ENCODE data around the gene RGPD6.
"Not testable (repeated sequence)": the region's sequence is repeated elsewhere in the genome, so short reads cannot be mapped to it uniquely, and the experiment has no call there.

Gene RGPD6

GRCh38 chr2:110576763-110577416 is at the start of gene RGPD6:
Gene RGPD6, minus strand, starts transcription at chr2:110577222. Its CDS starts 198 bp downstream, at chr2:110577024.
- DNase-seq = not testable (repeated sequence)

- DNase-seq = not testable (repeated sequence)
These were observed 42.4 kb upstream of the RGPD6 start for GRCh38 chr2:110619326-110619939.

- not testable (repeated sequence) for DNase-seq
These were observed 36.9 kb upstream of the RGPD6 start for GRCh38 chr2:110613927-110614326.

GRCh38 chr2:110610613-110611250 is 33.7 kb upstream of the RGPD6 start:
- DNase-seq = not testable (repeated sequence)

GRCh38 chr2:110609843-110610612 is 33.0 kb upstream of the RGPD6 start:
- not testable (repeated sequence) for DNase-seq

GRCh38 chr2:110608788-110609502 is 31.9 kb upstream of the RGPD6 start:
- not testable (repeated sequence) for DNase-seq

GRCh38 chr2:110605057-110605456 is 28.0 kb upstream of the RGPD6 start:
- not testable (repeated sequence) for DNase-seq

- not testable (repeated sequence) for DNase-seq
These were observed 27.0 kb upstream of the RGPD6 start for GRCh38 chr2:110603917-110604591.

- DNase-seq = not testable (repeated sequence)
These were observed 25.1 kb upstream of the RGPD6 start for GRCh38 chr2:110602139-110602538.

GRCh38 chr2:110591973-110592372 is 15.0 kb upstream of the RGPD6 start:
- not testable (repeated sequence) for DNase-seq

- not testable (repeated sequence) for DNase-seq
These were observed 12.8 kb upstream of the RGPD6 start for GRCh38 chr2:110589677-110590330.

- DNase-seq = not testable (repeated sequence)
These were observed 11.5 kb upstream of the RGPD6 start for GRCh38 chr2:110588520-110588919.

GRCh38 chr2:110579216-110579965 is 2.4 kb upstream of the RGPD6 start:
- DNase-seq = not testable (repeated sequence)

GRCh38 chr2:110578429-110578828 is 1.4 kb upstream of the RGPD6 start:
- not testable (repeated sequence) for DNase-seq

GRCh38 chr2:110499755-110500377 is 77.2 kb downstream of the RGPD6 start:
- not testable (repeated sequence) for DNase-seq

- DNase-seq = not testable (repeated sequence)
These were observed 81.0 kb downstream of the RGPD6 start for GRCh38 chr2:110496027-110496426.

- DNase-seq = not testable (repeated sequence)
These were observed 82.5 kb downstream of the RGPD6 start for GRCh38 chr2:110494488-110494887.

- not testable (repeated sequence) for DNase-seq
These were observed 88.0 kb downstream of the RGPD6 start for GRCh38 chr2:110488991-110489390.

- not testable (repeated sequence) for DNase-seq
These were observed 94.3 kb downstream of the RGPD6 start for GRCh38 chr2:110482697-110483096.

GRCh38 chr2:110481200-110481599 is 95.8 kb downstream of the RGPD6 start:
- not testable (repeated sequence) for DNase-seq
